ENCODE data around the gene LRRK1.

DNA sequence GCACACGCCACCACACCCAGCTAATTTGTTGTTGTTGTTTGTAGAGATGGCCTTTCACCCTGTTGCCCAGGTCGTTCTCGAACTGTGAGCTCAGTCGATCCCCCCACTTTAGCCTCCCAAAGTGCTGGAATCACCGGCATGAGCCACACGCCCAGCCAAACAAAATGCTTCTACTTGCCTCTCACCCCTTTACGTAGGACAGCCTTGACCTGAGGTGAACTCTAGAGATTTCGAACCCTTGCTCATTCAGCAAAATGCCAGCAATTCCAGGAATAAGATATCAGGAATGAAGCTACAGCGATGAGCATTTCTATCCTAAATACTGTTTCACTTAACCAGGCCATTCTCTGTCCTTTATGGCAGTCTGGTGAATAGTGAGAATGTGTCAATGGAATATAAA lies 135.0 kb downstream of the LRRK1 start:
- no peak for TF ChIP-seq MXI1 (IDR thresholded peaks at IDR 0.05; ENCODE audit: low read depth, low read length)
- TF ChIP-seq, protein P1, sequence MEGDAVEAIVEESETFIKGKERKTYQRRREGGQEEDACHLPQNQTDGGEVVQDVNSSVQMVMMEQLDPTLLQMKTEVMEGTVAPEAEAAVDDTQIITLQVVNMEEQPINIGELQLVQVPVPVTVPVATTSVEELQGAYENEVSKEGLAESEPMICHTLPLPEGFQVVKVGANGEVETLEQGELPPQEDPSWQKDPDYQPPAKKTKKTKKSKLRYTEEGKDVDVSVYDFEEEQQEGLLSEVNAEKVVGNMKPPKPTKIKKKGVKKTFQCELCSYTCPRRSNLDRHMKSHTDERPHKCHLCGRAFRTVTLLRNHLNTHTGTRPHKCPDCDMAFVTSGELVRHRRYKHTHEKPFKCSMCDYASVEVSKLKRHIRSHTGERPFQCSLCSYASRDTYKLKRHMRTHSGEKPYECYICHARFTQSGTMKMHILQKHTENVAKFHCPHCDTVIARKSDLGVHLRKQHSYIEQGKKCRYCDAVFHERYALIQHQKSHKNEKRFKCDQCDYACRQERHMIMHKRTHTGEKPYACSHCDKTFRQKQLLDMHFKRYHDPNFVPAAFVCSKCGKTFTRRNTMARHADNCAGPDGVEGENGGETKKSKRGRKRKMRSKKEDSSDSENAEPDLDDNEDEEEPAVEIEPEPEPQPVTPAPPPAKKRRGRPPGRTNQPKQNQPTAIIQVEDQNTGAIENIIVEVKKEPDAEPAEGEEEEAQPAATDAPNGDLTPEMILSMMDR (IDR thresholded peaks at IDR 0.05) = no peak
- TF ChIP-seq SMC3 (IDR thresholded peaks at IDR 0.05; ENCODE audit: low read depth, low read length) = no peak
- no peak for TF ChIP-seq YY1 (IDR thresholded peaks at IDR 0.05; ENCODE audit: low read depth)
- TF ChIP-seq EZH2phosphoT487 (IDR thresholded peaks at IDR 0.05; ENCODE audit: borderline replicate concordance, low read depth) = no peak
- TF ChIP-seq, protein P2, sequence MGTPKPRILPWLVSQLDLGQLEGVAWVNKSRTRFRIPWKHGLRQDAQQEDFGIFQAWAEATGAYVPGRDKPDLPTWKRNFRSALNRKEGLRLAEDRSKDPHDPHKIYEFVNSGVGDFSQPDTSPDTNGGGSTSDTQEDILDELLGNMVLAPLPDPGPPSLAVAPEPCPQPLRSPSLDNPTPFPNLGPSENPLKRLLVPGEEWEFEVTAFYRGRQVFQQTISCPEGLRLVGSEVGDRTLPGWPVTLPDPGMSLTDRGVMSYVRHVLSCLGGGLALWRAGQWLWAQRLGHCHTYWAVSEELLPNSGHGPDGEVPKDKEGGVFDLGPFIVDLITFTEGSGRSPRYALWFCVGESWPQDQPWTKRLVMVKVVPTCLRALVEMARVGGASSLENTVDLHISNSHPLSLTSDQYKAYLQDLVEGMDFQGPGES (IDR thresholded peaks at IDR 0.05; ENCODE audit: low read depth, low read length) = no peak
- TF ChIP-seq, protein P3, sequence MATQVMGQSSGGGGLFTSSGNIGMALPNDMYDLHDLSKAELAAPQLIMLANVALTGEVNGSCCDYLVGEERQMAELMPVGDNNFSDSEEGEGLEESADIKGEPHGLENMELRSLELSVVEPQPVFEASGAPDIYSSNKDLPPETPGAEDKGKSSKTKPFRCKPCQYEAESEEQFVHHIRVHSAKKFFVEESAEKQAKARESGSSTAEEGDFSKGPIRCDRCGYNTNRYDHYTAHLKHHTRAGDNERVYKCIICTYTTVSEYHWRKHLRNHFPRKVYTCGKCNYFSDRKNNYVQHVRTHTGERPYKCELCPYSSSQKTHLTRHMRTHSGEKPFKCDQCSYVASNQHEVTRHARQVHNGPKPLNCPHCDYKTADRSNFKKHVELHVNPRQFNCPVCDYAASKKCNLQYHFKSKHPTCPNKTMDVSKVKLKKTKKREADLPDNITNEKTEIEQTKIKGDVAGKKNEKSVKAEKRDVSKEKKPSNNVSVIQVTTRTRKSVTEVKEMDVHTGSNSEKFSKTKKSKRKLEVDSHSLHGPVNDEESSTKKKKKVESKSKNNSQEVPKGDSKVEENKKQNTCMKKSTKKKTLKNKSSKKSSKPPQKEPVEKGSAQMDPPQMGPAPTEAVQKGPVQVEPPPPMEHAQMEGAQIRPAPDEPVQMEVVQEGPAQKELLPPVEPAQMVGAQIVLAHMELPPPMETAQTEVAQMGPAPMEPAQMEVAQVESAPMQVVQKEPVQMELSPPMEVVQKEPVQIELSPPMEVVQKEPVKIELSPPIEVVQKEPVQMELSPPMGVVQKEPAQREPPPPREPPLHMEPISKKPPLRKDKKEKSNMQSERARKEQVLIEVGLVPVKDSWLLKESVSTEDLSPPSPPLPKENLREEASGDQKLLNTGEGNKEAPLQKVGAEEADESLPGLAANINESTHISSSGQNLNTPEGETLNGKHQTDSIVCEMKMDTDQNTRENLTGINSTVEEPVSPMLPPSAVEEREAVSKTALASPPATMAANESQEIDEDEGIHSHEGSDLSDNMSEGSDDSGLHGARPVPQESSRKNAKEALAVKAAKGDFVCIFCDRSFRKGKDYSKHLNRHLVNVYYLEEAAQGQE (IDR thresholded peaks at IDR 0.05; ENCODE audit: low read depth, low read length) = no peak
